Stimulated activated CD4-positive, alpha-beta T cell treated with anti-CD3 and anti-CD28 coated beads, Interleukin-2, amount 100 ng/mL, for 24 hours (primary cell): ENCODE measurements around the gene SMG5.

Experiments
- DNase-seq, 2 donors: peaks; one replicate each; pipeline ENCODE4 v3.0.0-alpha.2; 2020

The SMG5 gene

DNA sequence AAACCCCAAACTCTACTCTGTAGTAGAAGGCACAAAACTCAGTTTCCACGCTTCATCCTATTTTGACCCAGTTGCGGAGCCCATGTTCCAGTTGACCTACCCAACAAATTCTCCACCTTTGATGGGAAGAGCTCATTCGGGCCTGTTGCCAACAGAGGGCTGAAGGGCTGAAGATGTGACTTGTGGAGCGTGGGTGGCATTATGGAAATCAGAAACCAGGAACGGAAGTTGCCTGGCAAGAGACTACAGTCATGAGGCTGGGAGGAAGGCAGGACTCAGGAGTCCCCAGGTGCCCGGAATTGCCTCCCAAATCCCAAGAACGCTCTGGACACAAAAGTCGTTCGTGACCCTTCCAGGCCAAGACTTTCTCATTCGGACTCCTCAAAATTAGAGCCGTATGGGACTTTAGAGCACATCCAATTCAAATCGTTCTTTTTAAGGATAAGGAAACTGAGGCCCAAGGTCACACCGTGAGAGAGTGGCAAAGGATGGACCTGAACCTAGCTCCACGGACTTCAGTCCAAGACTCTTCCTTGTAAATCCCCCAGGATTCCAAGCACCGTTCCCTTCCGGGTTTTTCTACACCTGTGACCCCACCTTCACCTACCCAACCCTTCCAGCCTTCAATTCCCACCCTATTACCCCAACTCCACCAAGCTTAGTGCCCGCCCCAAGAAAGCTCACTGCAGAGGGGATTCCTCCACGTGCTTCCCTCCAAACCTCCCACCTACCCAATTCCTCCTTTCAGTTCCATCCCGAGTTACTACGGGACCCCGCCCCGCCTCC is 739 bp downstream of the SMG5 start:
- peak; percentile 38 to 46 for DNase-seq

DNA sequence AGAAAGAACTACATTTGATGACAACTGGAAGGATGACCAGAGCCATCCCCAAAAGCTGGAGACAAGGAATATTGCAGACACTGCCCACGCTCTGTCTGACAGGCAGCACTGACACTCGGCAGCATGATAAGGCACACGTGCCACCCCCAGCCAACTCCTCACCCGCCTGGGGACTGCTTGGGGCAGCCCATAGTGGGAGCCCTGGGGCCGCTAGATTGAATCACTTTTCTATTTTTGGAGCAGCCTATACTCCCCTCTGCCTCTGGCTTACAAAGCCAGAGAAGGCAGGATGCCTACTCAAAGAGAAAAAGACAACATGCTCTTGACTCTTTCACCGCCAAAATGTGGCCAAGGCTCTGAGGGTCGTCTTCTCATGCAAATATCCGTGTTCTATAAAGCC is 1.3 kb downstream of the SMG5 start:
- DNase-seq, result peak; percentile 57 to 62

DNA sequence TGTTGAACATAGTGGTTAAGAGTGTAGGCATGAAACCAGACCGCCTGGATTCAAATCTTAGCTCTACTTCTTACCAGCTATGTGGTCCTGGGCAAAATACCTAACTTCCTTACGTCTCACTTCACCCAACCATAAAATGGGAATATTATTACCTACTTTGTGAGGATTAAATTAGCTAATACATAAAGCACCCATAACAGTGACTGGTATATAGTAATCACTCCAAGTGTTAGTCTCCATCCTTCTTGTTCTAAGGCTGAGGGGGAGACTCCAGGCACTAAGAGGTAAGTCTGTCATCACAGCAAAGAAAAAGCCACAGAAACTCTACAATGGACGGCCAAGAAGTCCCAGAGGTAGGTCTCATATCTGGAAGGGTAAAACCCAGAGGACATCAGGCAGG is 2.8 kb downstream of the SMG5 start:
- no peak for DNase-seq

DNA sequence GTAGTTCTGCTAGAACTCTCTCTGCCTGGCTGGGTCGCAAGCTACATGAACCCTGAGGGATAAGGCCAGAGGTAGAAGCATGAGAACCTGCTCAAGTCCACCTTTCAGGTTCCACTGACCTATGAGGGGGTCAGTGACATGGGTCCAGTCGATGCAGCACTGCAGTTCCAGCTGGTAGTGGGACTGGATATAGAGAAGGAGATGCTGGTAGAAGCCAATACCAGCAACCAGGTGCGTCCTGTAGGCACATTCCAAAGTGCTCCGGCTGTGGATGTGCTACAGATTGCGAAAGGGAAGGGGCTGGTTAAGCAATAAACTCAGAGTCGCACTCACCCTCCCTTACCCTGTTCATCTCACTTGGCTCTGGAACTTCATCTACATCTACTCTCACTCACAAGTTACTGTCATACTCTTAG is 5.7 kb downstream of the SMG5 start:
- DNase-seq, result no peak

DNA sequence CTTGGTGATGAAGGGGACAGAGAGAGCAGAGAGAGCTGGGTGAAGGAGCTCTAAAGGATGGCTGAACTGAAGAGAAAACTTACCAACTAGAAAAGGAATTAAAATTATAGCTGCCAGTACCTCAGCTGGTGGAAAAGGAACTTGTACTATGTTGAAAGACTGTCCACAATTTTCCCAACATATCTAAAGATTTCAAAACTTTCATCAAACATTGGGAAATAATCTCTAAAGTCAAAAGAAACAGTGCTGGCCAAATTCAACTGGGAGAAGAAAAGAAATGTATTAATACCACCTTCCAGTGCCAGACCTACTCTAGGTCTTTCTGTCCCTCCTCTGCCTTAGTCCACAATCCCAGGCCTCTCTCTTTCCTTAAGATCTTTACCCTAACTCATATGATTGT is 6.1 kb downstream of the SMG5 start:
- DNase-seq, result no peak

DNA sequence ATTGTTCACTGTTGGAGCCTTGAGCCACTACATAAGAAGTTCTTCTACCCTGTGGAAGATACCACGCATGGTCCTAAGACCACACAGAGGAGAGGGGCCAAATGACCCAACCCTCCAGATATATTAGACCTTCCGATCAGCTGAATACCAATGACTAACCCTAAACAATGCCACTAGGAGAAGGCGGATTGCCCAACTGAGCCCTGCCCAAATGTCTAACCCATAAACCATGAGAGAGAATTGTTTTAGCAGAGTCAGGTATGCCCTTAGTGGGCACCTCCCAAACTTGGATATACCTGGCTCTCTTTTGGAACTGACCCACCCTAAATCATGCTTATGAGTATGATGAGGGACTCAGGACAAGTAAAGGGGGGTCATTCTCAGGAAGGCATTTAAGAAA is 12.3 kb downstream of the SMG5 start:
- DNase-seq, result no peak

DNA sequence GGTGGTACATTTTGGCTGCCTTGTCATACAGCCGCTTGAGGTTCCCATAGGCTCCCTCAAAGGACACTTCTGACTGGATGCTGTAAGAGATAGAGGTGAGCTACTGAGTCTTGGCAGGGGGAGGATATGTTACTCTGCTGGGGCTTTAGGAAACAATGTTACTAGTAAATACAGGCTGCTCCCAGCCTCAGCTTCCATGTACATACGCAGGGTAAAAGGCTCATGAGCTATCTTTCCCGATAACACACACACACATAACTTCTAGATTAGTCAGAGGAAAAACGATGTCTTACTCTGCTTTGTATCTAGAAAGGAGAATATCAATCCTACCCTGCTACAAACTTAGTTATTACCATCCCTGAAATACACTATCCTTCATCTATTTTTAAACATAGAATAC is 14.3 kb downstream of the SMG5 start:
- DNase-seq, result no peak

DNA sequence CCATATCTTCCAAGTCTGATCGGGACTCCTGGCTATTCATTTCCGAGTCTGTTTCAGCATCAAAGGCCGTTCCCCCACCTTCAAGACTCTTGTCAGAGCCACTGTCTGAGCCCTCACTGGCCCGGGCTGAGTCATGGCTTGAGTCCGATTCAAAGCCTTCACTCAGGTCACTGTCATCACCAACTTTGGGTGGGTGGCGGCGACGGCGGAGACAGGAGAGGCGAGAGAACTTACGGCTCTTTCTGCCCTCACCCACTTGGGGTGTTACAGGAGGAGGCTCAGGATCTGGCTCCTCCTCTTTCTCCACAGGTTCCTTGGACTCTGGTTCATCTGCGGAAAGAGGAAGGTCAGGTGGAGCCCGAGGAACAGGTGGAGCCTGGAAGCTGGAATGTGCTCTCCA is 16.6 kb downstream of the SMG5 start:
- DNase-seq, result no peak

DNA sequence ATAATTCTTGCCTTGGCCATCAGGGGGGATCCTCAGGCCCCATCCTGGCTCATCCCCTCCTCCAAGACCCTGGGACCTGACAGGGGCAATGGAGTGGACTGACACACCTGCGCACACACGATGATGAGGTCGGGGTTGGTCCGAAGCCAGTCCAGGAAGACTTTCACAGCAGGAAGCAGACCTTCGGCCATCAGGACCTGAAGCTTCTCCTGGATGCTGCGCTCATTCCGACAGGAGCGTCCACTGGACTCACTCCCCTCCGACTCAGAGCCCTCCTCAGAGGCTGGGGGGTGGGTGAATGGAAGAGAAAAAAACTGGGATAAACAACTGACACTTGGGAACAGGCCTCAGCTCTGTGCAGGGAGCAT is 19.4 kb downstream of the SMG5 start:
- DNase-seq, result no peak

DNA sequence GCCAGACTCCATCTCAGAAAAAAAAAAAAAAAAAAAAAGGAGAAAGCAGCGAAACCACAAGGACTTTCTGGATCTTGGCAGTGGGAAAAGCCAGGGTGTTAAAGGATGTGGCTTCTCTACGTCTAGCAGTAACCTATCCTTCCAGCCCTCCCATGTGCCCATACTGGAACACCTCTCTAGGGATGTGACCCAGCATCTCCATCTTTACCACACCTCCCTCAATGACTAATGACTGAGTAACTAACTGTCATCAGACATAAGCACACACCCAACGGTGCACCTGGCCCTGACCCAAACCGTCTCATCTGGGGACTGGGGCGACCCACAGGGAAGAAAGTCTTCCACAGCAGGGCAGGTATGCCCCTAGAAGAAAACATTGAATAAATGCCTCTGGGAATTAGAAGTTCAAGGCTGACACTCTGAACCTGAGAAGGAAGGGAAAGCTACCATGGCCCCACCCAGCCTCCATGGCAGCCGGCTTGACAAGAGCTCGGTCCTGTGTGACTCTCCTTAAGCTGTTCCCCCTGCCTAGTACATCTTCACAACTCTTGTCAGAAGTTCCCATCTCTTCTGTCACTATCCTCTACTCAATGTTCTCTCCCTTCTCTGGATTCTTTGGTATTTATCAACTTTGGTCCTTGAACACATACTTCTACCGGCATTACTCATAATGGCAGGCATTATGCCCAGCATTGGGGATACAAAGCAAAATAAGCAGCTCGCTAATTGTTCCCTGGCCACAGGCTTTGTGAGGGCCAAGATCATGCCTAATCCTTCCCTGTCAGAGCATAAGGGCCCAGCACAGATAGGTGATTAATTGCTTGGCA is 20.0 kb downstream of the SMG5 start:
- no peak for DNase-seq

DNA sequence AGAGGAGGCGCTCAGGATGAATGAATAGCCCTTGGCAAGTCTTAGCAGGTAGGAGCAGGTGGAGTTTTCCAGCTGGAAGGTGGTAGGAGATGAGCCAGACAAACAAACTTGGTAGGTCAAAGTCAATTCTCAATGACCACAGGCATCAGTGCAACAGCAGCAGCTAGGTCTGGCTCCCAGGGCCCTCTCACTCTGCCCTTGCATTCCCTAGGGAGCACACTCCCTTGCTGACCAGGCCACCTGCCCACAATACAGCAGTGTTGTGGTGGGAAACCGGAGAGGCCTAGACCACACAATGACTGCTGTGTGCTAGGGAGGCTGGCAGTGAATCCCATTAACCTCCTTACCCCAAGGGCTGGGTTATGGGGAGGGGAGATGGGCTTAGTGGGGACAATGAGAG is 21.7 kb downstream of the SMG5 start:
- no peak for DNase-seq

DNA sequence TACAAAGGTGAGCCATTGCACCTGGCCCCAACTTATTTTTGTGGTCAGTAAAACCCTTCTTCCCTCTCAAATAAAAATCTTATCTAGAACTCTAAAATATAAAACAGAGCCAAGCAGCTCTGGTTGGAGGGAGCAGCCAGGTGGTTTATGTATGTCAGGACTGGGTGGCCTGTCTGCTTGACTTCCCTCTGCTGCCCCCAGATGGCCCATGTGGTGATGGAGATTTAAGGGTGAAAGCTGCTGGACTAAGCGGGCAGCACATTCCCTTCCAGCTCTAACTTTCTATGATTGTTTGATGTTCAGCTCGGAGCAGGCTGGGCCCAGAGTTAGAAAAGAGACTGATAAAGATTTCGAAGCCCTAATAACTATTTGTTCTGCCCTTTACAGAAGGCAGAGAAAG is 22.8 kb downstream of the SMG5 start:
- no peak for DNase-seq

DNA sequence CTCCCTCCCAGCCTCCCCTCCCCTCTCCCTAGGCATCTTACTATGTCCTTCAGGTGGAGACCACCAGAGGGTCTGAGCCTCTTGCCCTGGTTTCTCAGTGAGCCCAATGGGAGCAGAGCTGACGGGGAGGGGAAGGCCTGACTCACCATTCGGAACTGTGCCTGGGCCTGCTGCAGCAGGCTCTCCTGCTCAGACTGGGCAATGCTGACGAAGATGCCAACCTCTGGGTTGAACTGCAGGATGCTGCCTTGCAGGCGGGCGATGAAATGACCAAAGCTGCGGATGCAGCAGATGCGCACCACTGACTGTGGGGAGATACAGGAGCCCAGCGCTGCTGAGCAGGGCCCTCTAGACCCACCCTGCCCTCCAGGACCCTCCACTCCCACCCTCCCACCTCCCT is 23.8 kb downstream of the SMG5 start:
- DNase-seq, result no peak

DNA sequence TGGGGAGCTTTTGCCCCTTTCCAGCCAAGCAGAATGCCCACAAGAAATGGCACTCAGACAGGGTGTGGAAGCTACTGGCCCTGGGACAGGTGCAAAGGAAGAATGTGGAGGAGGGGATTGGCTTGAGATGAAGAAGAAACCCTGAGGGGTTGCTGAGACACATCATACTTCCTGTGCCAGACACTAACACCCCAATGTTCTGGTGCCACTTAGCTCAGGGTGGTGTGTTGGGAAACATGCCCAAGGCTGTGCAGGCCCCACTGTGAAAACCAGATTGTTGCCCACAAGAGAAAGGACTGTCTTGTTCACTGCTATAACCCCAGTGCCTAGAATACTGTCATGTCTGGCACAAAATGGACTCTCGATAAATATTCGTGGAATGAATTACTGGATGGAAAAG is 24.9 kb downstream of the SMG5 start:
- DNase-seq, result no peak

DNA sequence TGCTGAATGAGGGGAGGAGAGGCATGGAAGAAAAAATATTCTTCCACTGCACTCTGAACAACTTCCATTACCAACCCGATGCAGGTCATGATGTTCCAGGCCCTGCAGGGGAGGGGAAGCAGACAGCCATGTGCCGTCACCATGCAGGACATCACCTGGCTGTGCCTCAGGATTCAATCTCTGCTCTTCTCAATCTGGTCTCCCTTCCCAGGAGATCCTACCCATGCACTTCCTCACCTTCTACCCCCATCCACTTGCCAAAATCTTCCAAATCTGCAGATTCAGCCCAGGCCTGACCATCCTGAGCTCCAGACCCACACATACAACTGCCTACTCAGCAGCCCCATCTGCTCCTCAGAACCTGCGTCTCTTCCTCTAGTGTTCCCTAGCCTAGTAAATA is 29.0 kb downstream of the SMG5 start:
- no peak for DNase-seq

DNA sequence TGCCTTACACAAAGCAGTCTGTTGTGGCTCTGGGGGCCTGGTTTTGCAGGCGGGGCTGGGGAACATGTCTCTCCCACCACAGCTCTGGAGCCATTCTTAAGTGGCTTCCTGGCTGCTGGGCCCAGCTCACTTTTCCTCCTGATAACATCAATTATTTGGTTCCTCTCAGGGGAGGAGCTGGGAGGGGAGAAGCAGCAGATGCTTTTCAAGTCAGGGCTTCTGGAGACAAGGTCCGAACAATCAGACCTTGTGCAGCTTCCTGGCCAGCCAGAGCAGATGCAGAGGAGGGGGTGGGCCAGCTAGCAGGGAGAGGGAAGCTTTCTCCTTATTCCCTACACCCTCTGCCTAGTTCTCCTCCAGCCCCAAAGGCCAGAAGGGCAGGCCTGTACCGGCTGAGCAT is 31.1 kb downstream of the SMG5 start:
- DNase-seq, result no peak

DNA sequence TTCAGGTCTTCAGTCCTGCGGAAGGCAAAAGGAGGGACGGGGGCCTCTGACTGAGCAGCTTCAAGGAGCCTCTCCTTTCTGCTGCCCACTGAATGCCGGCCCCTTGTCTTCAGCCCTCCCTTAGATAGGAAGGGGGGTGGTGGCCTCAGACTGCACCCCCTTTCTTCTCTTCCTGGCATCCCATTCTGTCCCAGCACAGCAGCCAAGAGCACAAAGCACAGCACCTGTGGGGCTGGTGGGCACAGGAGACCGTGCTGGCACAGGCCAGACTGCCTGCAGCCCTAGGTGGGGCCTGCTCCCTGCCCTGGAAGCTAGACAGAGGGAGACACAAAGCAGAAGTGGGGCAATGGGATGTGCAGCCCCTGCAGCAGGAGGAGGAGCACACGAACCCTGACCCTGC is 33.0 kb downstream of the SMG5 start:
- no peak for DNase-seq

DNA sequence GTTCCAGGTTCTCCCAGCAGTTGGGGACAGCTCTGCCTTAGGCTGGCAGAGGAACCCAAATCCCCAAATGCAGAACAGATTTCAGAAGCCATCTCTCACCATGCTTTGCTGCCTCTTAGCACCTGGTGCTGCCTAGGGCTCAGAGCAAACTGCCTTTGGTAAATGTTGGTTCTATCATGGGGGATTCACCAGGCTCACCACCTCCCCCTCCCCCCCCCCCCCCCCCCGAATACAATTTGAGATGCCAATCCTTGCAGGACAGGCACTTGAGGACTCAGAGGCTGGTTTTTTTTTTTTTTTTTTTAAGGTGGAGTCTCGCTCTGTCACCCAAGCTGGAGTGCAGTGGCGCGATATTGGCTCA is 34.3 kb downstream of the SMG5 start:
- DNase-seq, result no peak

DNA sequence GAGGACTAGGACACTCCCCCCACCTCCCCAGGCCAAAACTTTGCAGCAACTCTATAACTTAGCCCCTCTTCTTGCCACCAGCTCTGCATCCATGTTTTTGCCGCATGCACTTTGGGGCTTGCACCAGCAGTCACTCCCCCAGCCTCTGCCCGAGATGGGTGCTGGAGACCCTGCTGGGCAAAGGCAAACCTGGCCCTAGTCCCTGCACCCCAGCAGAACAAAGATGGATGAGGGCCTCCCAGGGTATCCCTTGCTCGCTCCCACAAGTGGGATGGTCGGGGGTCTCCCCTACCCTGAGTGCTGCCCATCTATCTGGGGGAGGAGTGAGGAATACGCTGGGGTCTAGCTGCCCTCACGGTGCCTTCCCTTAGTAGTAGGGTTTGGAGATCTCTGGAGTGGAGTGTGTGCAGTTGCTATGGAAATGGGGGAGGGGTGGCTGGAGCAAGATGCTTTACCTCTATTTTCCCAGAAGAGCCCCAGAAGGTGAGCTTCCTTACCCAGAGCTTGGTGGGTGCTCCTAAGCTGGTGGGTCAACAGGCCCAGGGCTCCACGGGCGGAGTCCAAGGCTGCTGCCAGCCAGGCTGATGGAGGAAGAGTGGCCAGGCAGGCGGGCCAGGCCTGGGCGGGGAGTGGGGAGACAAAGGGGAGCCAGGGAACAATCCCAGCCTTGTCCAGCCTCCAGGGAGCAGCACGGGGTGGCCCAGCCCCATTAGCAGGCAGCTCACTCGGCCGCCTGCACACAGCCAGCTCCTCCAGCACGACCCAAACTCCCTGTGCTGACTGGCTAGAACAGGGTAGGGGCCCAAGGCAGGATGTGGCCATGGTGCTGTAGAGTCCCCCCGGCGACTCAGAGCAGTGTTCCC is 34.9 kb downstream of the SMG5 start, which contains the start of gene PAQR6:
Gene PAQR6 (minus strand): TSS at position 597 of the 863 bp plus-strand sequence. CDS start 1,325 bp downstream, outside the sequence.
- DNase-seq, result no peak

DNA sequence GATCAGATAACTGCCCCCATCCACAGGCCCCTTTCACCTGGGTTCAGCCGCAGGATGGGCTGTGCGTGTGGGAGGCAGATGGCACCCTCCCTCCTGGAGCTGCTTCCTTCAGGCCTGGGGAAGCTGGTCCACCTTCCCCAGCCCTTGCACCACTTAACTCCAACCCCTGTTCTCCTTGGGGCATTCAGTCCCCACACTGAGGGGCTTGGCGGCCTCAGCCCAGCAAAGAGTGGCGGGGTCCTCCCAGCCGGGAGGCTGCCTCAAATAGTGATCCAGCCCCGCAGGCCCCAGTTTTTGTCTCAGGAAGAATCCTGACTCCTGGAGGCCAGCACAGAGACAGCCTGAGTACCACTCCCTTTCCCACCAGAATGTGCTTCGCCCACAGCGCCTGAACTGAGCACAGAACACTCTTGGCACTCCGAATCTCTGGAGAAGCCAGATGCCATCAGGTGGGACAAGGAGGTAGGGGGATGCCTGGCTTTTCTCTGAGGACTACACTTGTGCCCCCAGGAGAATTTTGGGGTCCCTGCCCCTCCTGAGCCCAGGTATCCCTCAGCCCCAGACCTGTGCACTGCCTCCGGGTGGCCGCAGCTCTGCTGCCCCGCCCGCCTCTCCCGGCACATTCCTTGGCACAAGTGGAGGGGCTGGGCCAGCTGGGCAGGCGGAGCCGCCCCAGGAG is 35.7 kb downstream of the SMG5 start:
- DNase-seq, result no peak

DNA sequence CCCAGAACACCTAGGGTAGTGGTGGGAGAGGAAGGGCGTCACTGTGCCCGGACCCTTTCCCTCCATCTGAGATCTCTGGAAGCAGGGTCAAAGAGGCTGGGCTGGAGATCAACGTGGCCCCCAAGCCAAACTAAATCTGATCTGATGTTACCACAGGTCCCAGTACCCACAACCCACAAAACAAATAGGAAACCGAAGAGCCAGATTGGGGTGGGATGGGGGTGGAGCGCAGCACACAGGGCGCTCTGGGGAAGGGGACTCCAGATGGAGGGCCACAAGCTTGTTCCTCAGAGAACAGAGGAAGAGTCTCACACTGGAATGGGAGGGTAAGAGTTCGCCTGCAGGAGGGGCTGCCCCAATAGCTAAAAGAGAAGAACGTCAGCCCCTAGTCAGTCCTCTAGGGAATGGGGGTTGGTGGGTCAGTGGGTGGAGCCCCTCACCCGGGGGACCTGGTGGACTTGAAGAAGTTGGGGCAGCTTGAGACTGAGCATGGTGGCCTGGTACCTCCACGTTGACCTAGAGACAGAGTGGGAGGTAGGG is 36.3 kb downstream of the SMG5 start:
- no peak for DNase-seq

DNA sequence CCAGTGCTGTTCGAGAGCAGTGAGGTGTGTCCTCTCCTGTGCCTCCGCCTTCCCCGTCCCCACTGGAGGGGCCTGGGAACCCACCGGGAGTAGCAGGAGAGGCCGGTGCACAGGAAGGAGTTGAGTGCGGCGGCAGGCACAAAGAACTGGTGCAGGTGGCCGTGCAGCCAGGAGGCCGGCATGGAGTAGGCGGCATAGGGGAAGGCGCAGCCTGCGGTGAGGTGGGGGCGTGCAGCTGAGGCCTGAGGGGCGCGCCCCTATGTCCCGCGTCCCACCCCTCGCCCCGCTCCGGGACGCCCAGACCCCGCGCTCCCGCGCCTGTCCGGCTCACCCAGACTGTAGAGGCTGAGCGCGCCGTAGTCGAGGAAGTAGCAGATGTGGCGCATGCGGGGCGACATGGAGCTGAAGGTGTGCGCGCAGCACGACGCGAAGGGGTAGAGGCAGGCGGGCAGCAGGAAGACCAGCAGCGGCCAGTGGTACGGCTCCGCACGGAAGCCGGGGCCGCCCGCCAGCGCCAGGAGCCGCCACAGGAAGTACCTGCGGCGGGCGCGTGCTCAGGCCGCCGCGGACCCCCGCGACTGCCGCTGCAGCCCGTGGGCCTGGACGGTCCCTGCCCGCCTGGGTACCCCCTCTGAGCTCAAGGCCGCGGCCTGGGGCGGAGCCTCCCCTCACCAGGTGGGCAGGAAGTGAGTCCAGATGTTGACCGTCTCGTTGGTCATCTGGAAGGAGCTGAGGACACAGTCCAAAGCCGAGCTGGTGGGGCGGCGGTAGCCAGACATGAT is 37.0 kb downstream of the SMG5 start:
- DNase-seq, result peak; percentile 41 to 49
